Stimulated activated CD4-positive, alpha-beta T cell treated with anti-CD3 and anti-CD28 coated beads, Interleukin-4, amount 100 ng/mL, for 1 hour (primary cell): Measurements from ENCODE around the gene SCD5.

Experiments used
- DNase-seq: peaks from one replicate; pipeline ENCODE4 v3.0.0-alpha.2; 2020

SCD5 gene

DNA sequence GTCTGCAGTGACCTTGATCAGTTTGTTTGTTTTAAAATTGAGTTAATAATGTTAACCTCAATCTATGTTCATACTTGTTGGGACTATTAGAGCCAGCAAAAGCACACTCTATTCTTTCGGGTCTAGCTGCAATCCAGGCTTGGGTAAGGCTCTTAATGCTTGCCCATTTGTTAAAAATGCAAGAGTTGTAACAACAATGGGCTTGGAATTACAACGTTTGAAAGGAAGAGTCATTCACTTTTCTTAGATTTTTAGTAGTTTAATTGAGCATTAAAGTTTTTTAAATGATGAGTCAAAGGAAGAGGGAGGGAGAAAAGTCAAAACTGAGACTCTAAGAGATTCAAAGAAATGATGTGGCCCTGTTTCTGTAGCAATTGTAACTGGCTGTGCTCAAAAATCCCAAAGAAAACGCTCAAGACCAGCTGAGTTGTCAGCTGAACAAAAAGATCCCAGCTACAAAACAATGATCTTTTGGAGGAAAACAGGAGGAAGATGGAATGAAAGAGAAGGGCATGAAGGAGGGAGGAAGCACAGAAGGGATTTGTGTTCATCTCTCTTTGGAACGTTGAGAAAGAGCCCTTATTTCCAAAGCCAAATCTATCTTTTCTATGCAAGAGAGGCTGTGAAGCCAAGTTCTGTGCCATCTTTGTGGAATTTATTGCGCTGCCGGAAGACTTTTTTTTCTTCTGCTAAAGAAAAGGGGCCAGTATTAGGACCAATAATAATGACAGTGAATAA is 5.5 kb downstream of the SCD5 start:
- DNase-seq, result no peak

DNA sequence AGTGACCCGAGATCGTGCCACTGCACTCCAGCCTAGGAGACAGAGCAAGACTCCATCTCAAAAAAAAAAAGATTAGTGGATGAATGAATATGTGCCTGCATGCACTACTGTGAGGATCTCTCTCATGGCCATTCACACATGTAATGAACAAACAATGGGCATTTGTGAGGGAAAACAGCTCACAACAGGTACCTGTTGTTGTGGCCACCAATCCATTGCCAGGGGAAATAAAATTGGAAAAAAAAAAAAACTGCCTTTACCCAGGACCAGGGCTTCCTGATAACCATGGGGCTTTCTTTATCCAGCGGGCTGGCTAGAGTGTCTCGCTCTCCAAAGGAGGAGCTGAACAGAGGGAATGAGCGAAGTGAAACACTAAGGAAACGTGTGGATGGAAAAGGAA is 7.4 kb downstream of the SCD5 start:
- no peak for DNase-seq

DNA sequence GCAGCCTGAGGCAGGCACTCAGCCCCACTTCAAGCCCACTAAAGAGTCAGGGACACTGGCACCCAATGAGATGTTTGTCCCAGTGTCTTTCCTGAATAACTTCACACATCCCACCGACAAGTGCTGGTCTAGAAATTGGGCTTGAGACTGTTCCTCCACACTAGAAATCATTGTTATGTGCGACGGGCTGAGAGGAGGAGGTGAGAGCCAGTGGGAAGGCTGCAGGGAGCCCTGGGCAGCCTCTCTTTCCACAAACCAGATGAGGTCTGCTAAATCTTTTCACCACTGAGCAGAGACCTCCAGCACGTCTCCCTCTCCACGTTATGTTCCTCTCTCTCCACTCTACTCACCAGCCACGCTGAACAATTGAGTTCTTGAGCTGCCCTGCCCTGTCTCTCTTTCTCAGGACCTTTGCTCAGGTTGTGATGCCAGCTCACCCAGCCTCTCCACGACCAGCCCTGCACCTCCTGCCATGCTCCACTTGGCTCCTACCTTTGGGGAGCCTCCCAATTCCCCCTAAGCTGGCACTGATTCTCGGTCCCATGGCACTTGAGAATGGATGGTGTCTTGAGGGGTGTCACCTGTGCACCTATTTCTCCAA is 8.4 kb downstream of the SCD5 start:
- DNase-seq, result no peak

DNA sequence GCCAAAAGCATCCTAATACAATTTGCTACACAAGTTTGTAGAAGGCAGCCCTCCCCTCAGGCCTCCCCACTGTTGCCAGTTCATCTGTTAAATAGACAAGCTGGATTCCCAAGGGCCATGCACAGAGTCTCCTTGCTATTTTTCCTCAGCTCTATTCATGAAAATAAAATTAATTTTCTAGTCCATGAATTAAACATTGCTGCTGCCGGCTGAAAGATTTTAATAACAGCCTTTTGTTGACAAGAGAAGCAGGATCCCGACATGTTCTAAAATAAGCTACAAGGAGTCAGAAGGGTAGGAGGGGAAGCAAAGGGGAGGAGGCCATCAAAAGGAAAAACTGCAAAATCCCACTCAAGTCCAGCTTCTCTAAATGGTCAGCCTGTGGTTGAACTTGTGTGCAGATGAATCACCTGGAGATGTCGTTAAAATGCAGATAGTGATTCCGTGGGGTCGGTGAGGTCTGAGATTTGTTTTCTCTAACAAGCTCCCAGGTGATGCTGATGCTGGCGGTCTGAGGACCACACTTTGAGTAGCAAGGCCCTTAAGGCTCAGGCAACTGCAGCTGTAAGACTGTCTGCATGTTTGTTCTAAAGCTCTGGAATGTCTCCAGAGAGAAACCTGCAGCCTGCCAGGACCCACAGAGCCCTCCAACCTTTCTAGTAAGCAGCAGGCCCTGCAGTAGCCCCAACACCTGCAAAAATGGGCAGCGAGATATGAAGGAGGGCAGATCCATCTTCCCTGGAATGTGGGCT is 9.4 kb downstream of the SCD5 start:
- DNase-seq, result no peak

DNA sequence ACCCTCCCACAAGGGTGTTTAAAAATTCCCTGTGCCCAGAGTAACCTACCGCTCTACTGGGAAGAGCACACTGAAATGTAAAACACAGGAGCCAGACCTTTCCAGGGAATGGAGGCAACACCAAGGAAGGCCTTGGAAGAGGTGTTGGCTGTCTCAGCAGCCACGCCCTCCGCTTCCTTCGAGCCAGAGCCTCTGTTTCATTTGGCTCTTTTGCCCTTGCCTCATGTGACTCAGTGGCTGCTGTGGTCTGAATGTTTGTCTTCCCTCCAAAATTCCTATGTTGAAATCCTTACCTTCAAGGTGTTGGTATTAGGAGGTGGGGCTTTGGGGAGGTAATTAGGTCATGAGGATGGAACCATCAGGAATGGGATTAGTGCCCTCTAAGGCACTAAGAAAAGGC is 11.3 kb downstream of the SCD5 start:
- DNase-seq, result no peak

DNA sequence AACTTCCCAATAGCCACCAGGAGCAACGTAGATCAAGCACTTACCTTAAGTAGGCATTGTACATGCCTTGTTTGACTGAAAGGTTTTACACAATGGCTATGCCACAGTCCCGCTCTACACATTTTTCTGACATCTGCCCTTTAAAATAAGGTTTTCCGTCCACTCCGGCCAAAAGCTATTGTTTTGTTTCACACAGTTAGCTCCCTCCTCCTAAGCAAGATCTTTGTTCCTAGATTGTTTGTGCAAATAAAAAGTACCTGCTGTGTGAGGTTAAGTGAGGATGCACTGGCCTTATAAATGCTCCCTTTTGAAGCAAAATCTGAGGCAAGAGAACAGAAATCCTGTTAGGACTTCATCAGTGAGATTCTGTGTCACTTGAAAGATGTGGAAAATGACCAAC is 11.8 kb downstream of the SCD5 start:
- DNase-seq, result no peak

DNA sequence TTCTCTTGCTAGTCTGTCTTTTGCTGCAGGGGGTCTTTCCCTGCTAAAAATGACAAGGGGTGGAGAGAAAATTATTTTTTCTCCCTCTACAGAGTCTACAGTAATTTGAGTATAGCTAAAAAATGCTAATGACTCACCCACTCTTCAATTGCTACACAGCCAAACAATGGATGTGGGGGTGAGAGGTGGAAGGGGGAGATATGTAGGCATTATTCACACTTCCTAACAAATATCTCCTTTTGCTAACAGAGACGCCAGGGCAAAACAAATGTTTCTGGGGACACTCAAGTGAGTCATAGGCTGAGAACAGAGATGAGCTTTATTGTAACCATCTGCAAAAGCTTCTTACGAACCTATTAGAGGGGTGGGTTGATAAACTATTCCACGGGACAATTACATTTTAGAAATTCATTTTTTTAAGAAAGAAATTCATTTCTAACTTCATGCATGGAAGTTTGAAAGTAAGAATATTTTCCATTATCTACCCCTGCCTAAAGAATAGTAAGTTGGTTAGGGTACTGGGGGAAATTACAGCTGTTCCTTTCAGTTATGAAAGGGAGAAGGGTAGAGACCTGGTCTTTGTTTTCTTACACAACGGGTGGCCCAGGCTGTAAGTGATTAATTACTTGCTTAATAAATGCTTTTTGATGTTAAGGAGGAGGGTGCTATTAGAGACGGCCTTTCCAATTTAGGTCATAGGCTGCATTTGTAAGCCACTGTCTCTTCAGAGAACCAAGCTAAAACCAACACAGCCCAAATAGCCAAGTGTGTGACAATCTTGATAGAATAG is 12.8 kb downstream of the SCD5 start:
- no peak for DNase-seq

DNA sequence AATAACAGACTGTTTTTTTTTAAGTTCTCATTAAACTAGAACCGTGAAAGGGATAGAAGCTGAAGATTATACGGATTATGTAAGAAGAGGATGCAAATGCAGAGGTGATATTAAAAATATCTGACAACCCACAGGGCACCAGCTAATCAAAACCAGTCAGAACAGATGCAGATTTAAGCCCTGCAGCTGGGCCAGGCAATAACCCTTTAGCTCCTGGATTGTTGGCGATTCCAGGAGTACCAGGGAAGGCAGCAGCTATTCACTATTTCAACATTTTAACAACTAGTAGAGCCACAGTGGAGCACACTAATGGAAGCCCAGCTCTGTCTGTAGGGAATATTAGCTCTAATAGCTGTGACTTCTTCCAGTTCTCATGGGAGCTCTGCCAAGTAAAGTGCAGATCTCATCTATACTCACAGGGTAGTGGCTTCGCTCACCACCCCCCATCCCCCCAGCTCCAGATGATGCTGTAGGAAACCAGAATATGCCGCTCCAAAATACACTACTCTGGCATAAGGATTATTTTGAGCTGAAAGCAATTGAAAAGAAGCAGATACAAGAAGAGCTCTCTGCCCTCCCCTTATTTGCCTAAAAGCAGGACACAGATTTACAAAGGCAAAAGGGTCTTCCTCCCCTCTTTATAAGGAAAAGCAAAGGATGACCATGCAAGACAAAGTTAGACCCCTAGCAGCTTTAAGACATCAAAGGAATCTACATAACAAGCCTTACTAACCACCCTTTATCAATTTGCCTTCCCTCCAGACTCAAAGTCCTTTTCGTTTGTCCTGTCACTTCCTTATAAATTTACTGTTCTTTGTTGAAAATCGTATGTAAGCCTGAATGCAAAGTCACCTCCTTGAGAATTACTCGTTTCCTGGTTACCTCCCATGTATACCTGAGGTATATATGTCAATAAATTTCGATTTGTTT is 13.7 kb downstream of the SCD5 start:
- DNase-seq, result no peak

DNA sequence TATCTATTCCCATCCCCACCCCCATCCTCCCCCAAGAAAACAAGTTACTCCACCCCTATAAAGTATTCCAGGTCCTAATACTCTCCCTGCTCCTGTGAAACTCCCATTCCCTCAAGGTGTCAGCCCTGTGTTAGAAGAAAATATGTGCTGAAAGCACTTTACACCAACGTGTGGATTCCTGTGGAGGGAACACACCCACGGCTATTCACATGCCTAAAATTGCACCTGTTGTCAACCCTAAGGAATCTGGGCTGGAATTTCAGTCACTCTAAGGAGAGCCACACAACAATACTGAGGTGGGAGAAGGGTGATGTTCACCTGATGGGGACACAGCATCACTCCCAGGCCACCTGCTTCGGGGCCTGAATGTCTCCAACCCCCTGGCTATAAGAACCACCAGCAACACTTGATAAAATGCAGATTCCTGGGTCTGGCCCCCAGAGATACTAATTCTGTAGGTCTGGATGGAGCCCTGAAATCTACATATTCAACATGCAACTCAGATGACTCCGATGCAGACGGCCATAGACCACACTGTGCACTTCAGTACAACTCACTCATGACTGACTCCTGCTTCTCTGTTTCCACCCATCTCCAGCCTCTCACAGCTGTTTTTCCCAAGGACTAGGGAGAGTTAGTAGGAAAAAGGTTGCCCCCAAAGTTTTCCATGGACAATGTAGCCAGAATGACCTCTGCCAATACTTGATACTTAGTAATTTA is 15.8 kb downstream of the SCD5 start:
- no peak for DNase-seq

DNA sequence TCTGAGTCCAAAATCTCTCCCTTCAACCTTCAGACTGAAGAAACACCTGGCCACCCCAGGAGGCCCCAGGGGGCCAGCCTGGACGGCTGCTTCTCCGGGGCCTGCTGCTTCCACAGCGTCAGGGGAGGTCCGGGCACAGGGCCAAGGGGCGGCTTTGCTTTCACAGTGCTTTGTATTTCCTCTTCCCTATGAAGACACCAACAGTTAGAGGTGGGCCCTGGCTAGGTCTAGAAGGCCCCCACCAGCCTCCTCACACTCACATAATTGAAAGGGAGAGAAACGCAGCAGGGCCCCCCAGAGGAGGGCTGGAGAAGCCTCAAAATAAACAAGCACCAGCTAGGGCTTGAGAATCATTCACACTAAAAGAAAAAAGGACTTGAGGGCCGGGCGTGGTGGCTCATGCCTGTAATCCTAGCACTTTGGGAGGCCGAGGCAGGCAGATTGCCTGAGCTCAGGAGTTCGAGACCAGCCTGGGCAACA is 17.8 kb downstream of the SCD5 start:
- DNase-seq, result no peak

DNA sequence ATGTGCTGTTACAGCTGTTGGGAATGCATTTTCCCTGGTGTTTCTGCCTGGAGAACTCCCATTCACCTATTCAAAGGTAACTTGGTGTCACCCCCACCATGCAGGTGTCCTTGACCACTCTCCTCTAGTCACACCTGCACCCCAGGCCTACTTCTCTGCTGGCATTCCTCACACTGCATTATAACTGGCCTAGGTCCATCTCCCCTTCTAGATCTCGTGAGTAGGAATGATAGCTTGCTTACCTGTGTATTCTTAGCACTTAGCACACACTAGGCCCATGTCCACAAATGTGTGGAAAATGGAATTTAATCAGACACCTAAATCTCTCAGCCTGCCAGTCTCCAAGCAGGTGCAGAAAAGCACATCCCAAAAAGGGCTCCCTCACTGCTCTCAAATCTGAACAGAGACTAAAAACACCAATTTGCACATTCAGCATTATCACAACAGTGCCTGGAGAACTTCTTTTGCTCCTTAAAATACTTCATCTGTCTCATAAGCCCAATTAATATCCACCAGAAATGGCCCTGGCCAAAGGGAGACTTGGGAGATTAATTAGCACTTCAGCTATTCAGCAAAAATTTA is 18.3 kb downstream of the SCD5 start:
- no peak for DNase-seq

DNA sequence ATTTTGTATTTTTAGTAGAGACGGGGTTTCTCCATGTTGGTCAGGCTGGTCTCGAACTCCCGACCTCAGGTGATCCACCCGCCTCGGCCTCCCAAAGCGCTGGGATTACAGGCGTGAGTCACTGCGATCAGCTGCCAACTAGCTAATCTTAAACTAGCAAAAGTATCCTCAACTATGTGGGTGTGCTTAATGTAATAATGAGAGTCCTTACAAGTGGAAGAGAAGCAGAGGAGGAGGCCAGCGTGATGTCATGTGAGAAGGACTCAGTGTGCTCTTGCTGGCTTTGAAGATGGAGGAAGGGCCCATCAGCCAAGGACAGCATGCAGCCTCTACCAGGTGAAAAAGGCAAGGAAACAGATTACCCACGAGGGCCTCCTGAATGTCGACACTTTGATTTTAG is 19.6 kb downstream of the SCD5 start:
- DNase-seq, result no peak

DNA sequence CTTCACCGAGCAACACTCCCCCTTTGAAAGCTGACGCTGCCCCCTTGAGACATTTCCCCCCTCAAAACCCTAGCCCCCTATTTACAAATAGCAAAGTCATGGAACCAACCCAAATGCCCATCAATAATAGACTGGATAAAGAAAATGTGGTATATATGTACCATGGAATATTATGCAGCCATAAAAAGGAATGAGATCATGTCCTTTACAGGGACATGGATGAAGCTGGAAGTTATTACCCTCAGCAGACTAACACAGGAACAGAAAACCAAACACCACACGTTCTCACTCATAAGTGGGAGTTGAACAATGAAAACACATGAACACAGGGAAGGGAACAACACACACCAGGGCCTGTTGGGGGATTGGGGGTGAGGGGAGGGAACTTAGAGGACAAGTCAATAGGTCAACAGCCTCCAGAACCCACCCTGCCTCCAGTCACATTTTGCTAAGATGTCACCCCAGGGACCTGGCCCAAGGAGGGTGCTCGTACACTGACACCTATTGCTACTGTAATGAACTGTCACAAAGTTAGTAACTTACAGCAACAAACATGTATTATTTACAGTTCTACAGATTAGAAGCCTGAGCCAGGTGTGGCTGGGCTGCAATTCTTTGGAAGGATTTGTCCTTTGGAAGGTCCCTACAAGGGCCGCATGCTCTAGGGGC is 20.6 kb downstream of the SCD5 start:
- DNase-seq, result no peak

DNA sequence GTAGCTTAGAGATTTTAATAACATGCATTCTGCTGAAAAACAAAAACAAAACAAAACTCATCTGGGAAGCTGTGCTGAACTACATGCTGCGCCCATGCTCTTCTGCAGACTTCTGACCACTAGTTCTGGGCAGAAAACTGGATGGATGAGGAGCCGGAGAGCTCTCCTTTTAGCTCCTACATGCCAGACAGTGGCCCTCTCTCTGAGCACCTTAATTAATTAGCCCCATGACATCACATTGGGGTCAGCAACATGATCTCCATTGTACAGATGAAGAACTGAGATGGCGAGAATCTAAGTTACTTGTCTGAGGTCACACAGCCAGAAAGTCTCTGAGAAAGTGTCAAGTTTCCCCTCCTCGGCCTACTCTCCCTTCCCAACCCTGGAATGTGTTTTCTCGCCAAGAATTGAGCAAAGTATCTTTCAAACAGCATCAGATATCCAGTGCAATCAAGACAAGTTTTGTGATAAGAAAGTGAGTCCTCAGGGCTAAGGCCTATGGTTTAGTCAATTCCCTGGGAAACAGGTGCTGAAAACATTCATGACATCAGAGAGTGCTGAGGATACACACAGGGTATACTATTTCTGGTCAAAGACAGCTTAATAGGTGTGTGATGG is 21.6 kb downstream of the SCD5 start:
- no peak for DNase-seq

DNA sequence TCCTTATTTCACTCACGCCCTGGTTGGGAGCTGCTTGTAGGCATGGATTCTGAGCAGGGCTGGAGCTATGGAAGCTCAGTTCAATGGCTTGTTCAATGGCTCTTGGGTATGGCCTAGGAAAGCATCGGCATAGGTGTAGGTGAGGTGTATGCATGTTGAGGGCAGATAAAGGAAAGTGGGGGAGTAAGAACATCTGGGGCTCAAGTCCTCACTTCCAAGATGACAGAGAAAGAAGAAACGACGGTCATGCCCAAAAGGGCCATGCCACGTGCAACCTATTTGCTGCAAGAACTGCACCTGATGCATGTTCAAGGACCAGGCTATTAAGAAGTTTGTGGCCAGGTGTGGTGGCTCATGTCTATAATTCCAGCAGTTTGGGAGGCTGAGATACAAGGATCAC is 23.4 kb downstream of the SCD5 start:
- DNase-seq, result no peak

DNA sequence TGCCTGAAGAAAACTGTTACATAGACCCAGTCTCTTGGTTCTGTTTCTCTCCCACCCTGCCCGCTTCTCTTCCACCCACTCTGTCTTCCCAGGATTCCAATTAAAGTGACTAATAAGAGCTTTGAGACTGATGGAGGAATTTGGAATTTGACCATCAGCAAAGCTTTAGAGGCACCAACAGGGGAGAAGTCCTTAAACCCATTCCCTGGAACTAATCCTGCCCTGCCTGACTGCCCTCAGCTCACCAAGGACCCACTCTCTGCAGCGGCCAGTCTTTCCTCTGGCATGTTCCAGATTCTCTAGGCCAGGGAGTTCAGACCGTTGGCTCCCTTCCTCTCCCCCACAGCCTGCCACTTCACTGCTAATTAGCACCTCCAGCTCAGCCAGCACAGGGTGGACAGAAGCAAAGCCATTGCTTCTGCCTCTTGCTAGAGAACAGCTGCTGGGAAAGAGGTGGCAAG is 23.9 kb downstream of the SCD5 start:
- DNase-seq, result no peak

DNA sequence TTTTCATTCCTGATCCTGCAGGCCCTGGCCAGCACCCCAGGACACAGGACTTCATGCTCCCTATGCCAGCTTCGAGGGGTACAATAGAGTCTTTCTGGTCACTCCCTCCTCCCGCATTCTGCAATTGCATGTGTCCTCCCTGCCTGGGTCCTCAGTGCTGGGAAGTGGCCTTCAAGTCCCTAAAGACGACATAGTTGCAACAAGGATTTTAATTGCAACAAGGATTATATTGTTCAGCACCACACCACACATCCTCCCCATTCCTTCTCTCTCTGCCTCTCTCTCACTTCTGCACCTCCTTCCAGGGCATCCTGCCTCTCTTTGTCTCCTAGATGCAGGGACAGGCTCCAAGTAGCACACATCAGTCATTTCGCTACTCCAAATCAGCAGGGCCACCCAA is 25.5 kb downstream of the SCD5 start:
- no peak for DNase-seq

DNA sequence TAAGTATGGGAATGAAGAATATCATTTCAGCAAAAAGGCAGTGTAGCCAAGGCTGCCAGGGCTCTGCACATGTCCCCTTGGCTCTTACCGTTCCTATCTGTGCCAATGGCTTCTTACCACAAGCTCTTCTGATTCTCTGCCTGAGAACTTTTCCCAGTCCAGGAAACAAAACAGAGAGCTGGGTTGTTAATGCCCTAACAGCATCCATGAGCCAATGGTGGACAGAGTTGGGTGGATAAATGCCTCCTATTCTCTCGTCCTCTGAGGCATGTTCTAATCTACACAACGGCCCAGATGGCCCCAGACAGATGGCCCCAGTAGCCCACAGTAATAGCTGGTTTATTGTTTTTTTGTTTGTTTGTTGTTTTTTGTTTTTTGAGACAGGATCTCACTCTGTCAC is 28.0 kb downstream of the SCD5 start:
- DNase-seq, result no peak

DNA sequence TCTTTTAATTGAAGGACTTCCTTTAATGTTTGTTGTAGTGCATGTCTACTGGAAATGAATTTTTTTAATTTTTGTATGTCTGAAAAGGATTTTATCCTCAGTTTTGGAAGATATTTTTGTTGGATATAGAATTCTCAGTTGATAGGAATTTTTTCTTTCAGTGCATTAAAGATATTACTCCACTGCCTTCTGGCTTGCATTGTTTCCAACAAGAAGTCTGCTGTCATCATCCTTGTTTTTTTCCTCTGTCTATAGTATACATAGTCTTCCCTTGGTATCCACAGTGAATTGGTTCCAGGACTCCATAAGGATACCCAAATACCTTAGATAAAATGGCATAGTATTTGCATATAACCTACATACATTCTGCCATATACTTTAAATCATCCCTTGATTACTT is 33.5 kb downstream of the SCD5 start:
- no peak for DNase-seq

DNA sequence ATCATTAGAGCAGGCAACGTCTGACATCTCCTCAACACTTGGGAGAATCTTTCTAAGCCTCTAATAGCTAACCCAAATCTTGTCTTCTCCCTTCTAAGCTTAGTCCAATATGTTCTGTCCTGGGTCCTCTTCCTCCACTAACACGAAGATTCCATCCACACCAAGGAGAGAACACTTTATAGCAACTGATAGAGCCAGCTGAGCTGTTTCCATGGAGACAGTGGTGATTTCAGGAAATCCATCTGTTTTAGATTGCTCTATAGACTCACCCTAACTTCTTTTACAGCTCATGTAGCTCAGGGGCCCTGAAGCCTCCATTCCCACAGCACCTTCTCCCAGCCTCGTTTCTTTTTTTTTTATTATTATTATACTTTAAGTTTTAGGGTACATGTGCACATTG is 37.4 kb downstream of the SCD5 start:
- no peak for DNase-seq
